Stimulated activated CD4-positive, alpha-beta T cell treated with anti-CD3 and anti-CD28 coated beads, Interleukin-2, amount 100 ng/mL, for 24 hours (primary cell): ENCODE data around the gene CALCOCO1.

Source experiments
- DNase-seq, 2 donors: peaks; one replicate each; pipeline ENCODE4 v3.0.0-alpha.2; 2020

CALCOCO1 gene

GRCh38 chr12:53751336-53752191, 24.3 kb upstream of the CALCOCO1 start, which contains the start of gene CISTR:
CISTR (minus strand) TSS chr12:53751979.
- peak in 1 of 2 donors; percentile 42 for DNase-seq

GRCh38 chr12:53750812-53751335, 23.6 kb upstream of the CALCOCO1 start:
- DNase-seq = peak in 1 of 2 donors; percentile 35

GRCh38 chr12:53749986-53750811, 22.9 kb upstream of the CALCOCO1 start:
- DNase-seq = no peak

- no peak for DNase-seq
Measured at GRCh38 chr12:53748072-53748840, 21.0 kb upstream of the CALCOCO1 start.

GRCh38 chr12:53747095-53747494, 19.8 kb upstream of the CALCOCO1 start:
- DNase-seq = no peak

GRCh38 chr12:53746592-53747092, 19.4 kb upstream of the CALCOCO1 start:
- DNase-seq = peak; percentile 90

GRCh38 chr12:53744751-53745150, 17.5 kb upstream of the CALCOCO1 start:
- no peak for DNase-seq

GRCh38 chr12:53744130-53744441, 16.8 kb upstream of the CALCOCO1 start:
- DNase-seq = no peak

- DNase-seq = peak; percentile 60 to 68
Measured at GRCh38 chr12:53743266-53744129, 16.2 kb upstream of the CALCOCO1 start.

- no peak for DNase-seq
Measured at GRCh38 chr12:53740130-53740491, 12.9 kb upstream of the CALCOCO1 start.

GRCh38 chr12:53739214-53740129, 12.2 kb upstream of the CALCOCO1 start:
- DNase-seq = no peak

- peak; percentile 52 to 53 for DNase-seq
Measured at GRCh38 chr12:53738406-53739213, 11.4 kb upstream of the CALCOCO1 start.

- DNase-seq = no peak
Measured at GRCh38 chr12:53737951-53738405, 10.7 kb upstream of the CALCOCO1 start.

GRCh38 chr12:53737093-53737808, 10.0 kb upstream of the CALCOCO1 start:
- no peak for DNase-seq

GRCh38 chr12:53736592-53736991, 9.3 kb upstream of the CALCOCO1 start:
- no peak for DNase-seq

GRCh38 chr12:53735556-53735955, 8.3 kb upstream of the CALCOCO1 start:
- no peak for DNase-seq

- no peak for DNase-seq
Measured at GRCh38 chr12:53734425-53734824, 7.2 kb upstream of the CALCOCO1 start.

- no peak for DNase-seq
Measured at GRCh38 chr12:53733807-53734200, 6.6 kb upstream of the CALCOCO1 start.
